ENCODE data around the gene TJAP1.
A peak's percentile ranks its signal among the peaks of the same experiment; 100 is the strongest.
"Not testable (repeated sequence)": the region's sequence is repeated elsewhere in the genome, so short reads cannot be mapped to it uniquely, and the experiment has no call there.

TJAP1 gene

DNA sequence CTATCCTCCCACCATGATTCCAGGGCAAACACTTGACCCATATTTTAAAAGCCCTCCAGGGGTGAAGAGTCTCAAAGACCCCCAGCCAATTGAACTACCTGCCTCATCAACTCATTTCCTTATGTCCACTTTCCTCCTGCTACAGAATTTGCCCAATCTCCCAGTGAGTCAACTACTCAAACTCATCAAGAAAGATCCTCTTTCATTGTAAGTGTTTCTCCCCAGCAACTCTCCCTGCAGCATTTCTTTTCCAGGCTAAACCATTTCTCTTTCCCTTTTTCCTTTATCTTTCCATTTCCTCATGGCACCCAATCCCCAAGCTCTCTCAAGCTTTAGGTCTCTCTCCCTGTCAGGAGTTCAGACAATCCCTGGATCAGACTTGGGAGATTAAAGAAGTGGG is 23.5 kb upstream of the TJAP1 start:
- no peak for DNase-seq (ENCODE audit: low read depth in 1 of 2, low spot score in 1 of 2)

GRCh38 chr6:43454290-43454695 is 23.1 kb upstream of the TJAP1 start:
- peak; percentile 29 to 41 for DNase-seq (ENCODE audit: low read depth in 1 of 2, low spot score in 1 of 2)

DNA sequence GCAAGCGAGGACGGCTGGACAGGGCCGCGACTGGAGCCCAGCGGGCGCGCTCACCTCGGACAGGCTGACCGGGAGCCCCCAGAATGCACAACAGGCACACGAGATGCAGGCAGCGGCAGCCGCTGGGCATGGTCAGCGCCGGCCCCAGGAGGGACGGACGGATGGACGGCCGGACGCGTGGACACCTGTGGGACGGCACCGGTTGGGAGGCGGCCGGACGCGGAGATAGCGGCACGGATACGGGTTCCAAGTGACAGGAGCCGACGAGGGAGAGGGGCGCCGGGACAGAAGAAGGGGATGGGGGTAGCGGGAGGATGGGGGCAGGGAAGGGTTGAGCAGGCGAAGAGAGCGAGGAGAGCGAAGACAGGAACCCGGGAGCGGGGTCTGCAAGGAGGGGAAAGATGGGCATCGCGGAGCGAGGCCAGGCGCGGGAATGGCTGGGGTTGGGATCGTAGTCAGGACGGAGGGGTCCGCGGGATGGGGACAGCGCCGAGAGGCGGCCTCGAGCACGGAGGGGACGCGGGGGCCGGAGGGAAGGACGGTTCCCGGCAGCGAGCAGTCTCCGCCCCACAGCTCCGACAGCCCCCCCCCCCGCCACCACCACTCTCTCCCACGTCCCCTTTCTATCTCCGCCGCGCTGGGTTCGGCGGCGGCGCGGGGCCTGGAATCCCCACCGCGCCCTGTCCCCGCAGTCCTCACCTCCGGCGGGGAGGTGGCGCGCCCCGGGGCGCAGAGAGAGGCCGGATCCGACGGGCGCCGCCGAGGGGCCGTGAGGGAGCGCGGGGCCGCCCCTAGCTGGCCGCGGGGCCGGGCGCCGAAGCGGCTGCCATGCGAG is 22.5 kb upstream of the TJAP1 start:
- DNase-seq (ENCODE audit: low read depth in 1 of 2, low spot score in 1 of 2): peak in 1 of 2 donors; percentile 18

DNA sequence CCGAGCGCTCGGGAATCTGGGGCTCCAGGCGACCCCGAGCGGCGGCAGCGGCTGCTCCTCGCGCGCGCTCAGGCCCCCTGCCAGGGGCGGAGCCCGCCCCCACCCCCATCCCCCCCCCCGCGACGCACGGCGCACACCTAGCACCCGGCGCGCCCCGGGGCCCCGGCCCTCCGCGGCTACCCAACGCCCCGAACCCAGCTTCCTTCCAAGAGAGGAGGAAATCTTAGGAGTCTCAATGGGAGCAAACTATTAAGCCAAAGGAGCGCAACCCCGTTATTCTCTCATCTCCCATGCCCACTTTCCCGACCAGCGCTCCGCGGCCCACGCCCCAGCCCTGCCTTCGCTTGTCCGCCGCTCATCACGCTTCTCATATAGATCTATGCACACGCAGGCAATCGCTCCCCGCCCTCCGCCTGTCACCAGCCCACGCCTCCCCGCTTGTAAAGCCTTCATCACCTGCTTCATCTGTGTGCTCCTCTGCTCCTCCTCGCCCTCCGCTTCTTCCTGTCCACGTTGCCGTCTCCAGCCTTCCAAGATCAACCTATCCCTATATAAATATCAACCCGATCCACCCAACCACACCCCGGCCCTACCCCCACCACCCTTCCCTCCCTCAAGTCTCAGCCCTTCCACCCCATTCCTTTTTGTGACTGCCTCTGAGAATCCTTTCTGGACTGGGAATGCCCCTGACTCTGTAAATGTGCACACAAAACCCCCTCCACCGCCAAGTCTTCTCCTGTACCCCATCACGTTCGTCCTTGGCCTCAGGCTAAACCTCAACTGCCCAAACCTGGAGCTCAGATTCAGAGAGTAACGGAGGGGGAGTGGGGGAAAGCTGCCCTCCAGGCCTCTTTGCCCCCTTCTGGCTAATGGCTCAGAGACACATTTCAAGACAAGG is 21.6 kb upstream of the TJAP1 start, which contains the start of gene DLK2:
Gene DLK2 (minus strand): TSS at position 18 of the 898 bp plus-strand sequence. CDS start 723 bp downstream, outside the sequence.
- peak; percentile 24 to 48 for DNase-seq (ENCODE audit: low read depth in 1 of 2, low spot score in 1 of 2)

DNA sequence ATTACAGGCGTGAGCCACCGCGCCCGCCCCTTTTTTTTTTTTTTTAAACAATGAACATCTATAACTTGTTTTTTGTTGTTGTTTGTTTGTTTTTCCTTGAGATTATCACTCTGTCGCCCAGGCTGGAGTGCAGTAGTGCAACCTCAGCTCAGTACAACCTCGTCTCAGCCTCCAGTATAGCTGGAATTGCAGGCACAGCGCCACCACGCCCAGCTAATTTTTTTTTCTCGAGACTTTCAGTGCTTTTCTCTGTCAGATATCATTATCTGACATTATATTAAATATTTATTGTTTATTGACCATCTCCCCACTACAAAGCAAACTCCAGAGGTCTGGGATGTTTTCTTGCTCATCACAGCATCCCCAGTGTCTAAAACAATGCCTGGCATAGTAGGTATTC is 19.7 kb upstream of the TJAP1 start:
- no peak for DNase-seq (ENCODE audit: low read depth in 1 of 2, low spot score in 1 of 2)

DNA sequence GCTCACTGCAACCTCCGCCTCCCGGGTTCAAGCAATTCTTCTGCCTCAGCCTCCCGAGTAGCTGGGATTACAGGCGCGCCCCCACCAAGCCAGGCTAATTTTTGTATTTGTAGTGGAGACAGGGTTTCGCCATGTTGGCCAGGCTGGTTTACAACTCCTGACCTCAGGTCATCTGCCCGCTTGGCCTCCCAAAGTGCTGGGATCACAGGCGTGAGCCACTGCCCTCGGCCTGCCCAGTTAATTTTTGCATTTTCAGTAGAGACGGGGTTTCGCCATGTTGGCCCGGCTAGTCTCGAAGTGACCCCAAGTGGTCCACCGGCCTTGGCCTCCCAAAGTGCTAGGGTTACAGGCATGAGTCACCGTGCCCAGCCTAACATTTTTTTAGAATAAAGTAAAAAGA is 19.2 kb upstream of the TJAP1 start:
- not testable (repeated sequence) for DNase-seq (ENCODE audit: low read depth in 1 of 2, low spot score in 1 of 2)

GRCh38 chr6:43459535-43459934 is 17.8 kb upstream of the TJAP1 start:
- no peak for DNase-seq (ENCODE audit: low read depth in 1 of 2, low spot score in 1 of 2)

GRCh38 chr6:43460032-43460431 is 17.3 kb upstream of the TJAP1 start:
- DNase-seq (ENCODE audit: low read depth in 1 of 2, low spot score in 1 of 2): no peak

GRCh38 chr6:43461936-43462335 is 15.4 kb upstream of the TJAP1 start:
- DNase-seq (ENCODE audit: low read depth in 1 of 2, low spot score in 1 of 2): no peak

- DNase-seq (ENCODE audit: low read depth in 1 of 2, low spot score in 1 of 2): no peak
Observed at GRCh38 chr6:43464337-43464736, 13.0 kb upstream of the TJAP1 start.

DNA sequence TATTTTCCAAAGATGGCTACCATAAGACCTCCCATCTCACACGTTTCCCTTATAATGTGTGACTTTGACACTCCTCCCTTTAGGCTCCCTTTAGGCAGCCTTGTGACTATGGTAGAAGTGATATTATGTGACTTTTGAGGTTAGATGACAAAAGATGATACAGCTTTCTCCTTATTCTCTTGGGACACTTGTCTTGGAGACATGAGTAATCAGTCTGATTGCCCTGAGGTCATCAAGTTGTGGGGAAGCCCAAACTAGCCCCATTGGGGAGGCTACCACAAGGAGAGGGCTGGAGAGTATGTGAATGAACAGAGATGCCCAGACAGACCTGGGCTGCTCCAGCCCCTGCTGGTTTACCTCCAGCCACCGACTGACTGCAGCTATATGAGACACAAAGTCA is 11.4 kb upstream of the TJAP1 start:
- DNase-seq (ENCODE audit: low read depth in 1 of 2, low spot score in 1 of 2): no peak

- not testable (repeated sequence) for DNase-seq (ENCODE audit: low read depth in 1 of 2, low spot score in 1 of 2)
Observed at GRCh38 chr6:43467265-43467664, 10.1 kb upstream of the TJAP1 start.

DNA sequence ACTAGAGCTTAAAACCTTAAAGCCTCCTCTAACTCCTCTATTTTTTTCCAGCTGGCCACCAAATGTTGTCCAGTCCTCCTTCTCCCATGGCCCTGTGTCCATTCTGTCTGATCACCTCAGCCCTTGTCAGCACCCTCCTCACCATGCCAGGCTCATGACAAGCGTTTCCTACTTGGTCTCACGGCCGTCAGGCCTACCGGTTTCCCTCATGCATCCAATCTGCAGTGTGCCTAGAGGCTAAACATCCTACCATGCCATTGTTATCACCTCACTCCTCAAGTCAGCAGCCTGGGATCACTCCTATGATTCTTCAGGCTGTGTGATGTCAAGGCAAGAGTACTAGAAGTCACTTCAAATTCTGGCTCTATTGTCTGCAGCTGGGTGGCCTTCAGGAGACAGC is 9.6 kb upstream of the TJAP1 start:
- DNase-seq (ENCODE audit: low read depth in 1 of 2, low spot score in 1 of 2): no peak

- DNase-seq (ENCODE audit: low read depth in 1 of 2, low spot score in 1 of 2): no peak
Observed at GRCh38 chr6:43468240-43468639, 9.1 kb upstream of the TJAP1 start.

- no peak for DNase-seq (ENCODE audit: low read depth in 1 of 2, low spot score in 1 of 2)
Observed at GRCh38 chr6:43468748-43469681, 8.4 kb upstream of the TJAP1 start.

- no peak for DNase-seq (ENCODE audit: low read depth in 1 of 2, low spot score in 1 of 2)
Observed at GRCh38 chr6:43469947-43470346, 7.4 kb upstream of the TJAP1 start.

DNA sequence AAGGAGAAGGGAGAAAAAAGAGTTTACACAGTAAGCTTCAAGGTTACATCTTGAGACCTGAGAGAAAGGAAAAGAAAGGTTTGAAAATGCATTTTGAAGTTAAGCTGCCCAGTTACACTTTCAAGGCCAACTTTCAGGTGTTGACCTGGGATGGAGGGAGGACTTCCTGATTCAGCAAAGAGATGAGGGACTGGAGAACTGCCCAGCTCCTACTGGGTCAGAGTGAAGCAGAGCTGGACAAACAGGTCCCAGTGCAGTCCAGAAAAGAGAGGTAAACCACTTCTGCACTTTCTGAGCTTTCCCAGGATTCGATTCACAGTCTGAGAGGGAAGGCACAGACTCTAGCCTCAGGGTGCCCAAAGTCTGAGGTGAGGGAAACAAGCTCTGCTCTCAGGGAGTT is 6.0 kb upstream of the TJAP1 start:
- no peak for DNase-seq (ENCODE audit: low read depth in 1 of 2, low spot score in 1 of 2)

GRCh38 chr6:43472515-43472914 is 4.9 kb upstream of the TJAP1 start:
- no peak for DNase-seq (ENCODE audit: low read depth in 1 of 2, low spot score in 1 of 2)

GRCh38 chr6:43475516-43475915 is 1.9 kb upstream of the TJAP1 start:
- DNase-seq (ENCODE audit: low read depth in 1 of 2, low spot score in 1 of 2): no peak

- DNase-seq (ENCODE audit: low read depth in 1 of 2, low spot score in 1 of 2): no peak
Observed at GRCh38 chr6:43476746-43477145, 624 bp upstream of the TJAP1 start.

DNA sequence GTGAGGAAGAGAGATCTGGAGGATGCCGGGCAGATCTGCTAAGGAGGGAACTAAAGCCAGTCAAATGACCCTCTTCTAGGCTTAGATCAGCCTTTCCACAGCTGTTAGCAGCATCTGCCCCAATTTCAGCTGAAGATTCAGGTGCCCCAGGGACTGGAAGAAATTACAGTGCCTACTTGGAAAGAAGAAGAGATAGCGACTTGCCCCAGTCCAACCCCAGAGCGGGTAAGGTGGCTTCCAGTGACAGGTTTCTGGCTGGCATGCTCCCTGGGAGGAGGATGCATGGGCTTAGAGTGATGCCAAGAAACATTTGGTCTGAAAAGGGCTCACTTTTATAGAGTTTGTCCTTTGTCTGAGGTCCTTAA is 620 bp downstream of the TJAP1 start:
- DNase-seq (ENCODE audit: low read depth in 1 of 2, low spot score in 1 of 2): no peak

Measured in activated CD4-positive, alpha-beta T cell treated with anti-CD3 and anti-CD28 coated beads, Interleukin-2, amount 50 U/mL, for 24 hours (primary cell).